Measurements from ENCODE around the gene BPI.

DNA sequence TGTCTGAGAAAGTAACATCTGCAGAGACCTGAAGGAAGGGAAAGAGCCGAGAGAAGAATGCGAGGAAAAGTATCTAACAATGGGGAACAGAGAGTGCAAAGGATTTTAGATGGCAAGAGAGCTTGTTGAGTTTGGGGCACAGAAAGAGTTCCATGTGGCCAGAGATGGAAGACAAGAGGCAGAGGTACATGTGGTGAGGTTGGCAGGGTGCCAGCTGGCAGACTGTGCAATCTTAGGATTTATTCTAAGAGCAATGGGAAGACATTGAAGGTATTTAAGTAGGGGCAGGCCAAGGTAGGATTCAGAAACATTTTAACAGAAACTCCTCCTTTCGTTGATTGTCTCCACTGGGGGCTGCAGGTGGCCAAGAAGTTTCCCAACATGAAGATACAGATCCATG lies 21.9 kb downstream of the BPI start:
- TF ChIP-seq POLR2AphosphoS5 (IDR thresholded peaks at IDR 0.05) (no peak), POLR2A (IDR thresholded peaks at IDR 0.05) (no peak)
- TF ChIP-seq, protein P1, sequence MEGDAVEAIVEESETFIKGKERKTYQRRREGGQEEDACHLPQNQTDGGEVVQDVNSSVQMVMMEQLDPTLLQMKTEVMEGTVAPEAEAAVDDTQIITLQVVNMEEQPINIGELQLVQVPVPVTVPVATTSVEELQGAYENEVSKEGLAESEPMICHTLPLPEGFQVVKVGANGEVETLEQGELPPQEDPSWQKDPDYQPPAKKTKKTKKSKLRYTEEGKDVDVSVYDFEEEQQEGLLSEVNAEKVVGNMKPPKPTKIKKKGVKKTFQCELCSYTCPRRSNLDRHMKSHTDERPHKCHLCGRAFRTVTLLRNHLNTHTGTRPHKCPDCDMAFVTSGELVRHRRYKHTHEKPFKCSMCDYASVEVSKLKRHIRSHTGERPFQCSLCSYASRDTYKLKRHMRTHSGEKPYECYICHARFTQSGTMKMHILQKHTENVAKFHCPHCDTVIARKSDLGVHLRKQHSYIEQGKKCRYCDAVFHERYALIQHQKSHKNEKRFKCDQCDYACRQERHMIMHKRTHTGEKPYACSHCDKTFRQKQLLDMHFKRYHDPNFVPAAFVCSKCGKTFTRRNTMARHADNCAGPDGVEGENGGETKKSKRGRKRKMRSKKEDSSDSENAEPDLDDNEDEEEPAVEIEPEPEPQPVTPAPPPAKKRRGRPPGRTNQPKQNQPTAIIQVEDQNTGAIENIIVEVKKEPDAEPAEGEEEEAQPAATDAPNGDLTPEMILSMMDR (IDR thresholded peaks at IDR 0.05), result no peak
